ENCODE results near the gene TIMM44. TPM values are rescaled to one million over a fixed set of nuclear protein-coding genes. Genes with fewer than 3 reads are reported as not detected.

The TIMM44 gene
- total RNA-seq, 1 donor from 2014 or later: 75.4 TPM

DNA sequence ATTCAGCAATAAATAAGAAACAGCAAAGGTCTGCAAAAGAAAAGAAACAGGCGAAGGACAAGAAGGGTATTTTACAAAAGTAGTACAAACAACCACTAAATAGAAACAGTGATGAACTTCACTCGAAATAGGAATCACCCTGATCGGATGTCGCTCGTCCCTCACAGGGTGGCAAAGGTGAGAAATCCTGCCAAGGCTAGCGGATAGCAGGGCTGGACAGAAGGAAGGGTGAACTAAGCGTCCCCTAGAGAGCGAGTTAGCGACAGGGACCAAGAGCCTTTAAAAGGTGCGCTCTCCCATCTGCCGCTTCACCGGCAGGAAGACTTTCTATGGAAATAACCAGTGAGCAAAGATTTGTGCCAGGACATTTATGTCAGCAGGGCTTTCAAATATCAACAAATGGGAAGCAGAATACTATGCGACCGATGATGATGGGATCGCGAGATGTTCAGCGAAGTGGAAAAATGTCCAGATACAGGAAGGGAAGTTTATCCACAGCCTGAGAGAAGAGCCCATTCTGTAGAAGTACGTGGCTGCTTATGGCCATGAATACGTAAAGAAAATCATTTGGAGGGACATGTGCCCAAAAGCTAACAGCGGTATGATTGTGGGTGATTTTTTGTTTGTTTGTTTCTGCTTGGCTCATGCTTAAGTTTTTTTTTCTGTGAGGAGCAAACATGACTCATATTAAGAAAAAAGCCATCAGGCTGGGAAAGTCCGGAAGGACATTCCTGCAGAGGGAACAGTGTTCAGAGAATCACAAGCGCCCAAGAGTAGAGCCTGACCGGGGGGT, 43.1 kb upstream of the TIMM44 start:
- no peak for DNase-seq (ENCODE audit: low spot score)
- no peaks in the 10 kb centered on the region for H3K27me3 Mint-ChIP-seq (ENCODE audit: low read depth)
- H3K4me3 Mint-ChIP-seq (ENCODE audit: unreplicated experiment): no peak overlapping the region
- H3K9me3 Mint-ChIP-seq (ENCODE audit: low read depth): no peaks in the 10 kb centered on the region
- TF ChIP-seq, protein P1, sequence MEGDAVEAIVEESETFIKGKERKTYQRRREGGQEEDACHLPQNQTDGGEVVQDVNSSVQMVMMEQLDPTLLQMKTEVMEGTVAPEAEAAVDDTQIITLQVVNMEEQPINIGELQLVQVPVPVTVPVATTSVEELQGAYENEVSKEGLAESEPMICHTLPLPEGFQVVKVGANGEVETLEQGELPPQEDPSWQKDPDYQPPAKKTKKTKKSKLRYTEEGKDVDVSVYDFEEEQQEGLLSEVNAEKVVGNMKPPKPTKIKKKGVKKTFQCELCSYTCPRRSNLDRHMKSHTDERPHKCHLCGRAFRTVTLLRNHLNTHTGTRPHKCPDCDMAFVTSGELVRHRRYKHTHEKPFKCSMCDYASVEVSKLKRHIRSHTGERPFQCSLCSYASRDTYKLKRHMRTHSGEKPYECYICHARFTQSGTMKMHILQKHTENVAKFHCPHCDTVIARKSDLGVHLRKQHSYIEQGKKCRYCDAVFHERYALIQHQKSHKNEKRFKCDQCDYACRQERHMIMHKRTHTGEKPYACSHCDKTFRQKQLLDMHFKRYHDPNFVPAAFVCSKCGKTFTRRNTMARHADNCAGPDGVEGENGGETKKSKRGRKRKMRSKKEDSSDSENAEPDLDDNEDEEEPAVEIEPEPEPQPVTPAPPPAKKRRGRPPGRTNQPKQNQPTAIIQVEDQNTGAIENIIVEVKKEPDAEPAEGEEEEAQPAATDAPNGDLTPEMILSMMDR (IDR thresholded peaks at IDR 0.05): no peak
- peak overlapping the region; percentile 49 for H3K27ac Mint-ChIP-seq (ENCODE audit: unreplicated experiment)
- H3K4me1 Mint-ChIP-seq (ENCODE audit: low read depth): peaks cover 38% of the 10 kb centered on the region
- H3K36me3 Mint-ChIP-seq (ENCODE audit: low read depth): peaks cover 18% of the 10 kb centered on the region

DNA sequence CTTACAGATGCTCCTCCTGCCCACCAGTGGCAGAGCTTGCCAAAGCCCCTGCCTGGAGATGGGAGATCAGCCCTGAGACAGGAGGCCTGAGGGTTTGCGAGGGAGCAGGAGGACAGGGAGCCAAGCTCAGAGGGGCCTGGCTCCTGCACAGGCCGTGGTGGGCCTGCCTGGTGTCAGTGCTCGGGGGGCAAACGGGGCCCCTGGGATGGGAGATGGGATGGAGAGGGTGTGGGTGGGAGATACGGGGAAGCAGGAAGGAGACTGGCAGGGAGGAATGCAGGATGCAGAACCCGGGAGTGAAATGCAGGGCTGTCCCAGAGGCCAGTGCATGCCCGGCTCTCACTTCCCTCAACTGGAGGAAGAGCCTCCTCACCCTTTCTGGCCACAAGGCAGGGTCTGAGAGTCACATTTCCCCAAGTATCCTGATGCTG, 42.0 kb upstream of the TIMM44 start:
- H3K27me3 Mint-ChIP-seq (ENCODE audit: low read depth): no peaks in the 10 kb centered on the region
- H3K9me3 Mint-ChIP-seq (ENCODE audit: low read depth): no peaks in the 10 kb centered on the region
- no peak for DNase-seq (ENCODE audit: low spot score)
- H3K4me1 Mint-ChIP-seq (ENCODE audit: low read depth): peaks cover 38% of the 10 kb centered on the region
- TF ChIP-seq, protein P1 (IDR thresholded peaks at IDR 0.05): no peak
- H3K27ac Mint-ChIP-seq (ENCODE audit: unreplicated experiment): no peak overlapping the region
- H3K4me3 Mint-ChIP-seq (ENCODE audit: unreplicated experiment): no peak overlapping the region
- H3K36me3 Mint-ChIP-seq (ENCODE audit: low read depth): peaks cover 16% of the 10 kb centered on the region

DNA sequence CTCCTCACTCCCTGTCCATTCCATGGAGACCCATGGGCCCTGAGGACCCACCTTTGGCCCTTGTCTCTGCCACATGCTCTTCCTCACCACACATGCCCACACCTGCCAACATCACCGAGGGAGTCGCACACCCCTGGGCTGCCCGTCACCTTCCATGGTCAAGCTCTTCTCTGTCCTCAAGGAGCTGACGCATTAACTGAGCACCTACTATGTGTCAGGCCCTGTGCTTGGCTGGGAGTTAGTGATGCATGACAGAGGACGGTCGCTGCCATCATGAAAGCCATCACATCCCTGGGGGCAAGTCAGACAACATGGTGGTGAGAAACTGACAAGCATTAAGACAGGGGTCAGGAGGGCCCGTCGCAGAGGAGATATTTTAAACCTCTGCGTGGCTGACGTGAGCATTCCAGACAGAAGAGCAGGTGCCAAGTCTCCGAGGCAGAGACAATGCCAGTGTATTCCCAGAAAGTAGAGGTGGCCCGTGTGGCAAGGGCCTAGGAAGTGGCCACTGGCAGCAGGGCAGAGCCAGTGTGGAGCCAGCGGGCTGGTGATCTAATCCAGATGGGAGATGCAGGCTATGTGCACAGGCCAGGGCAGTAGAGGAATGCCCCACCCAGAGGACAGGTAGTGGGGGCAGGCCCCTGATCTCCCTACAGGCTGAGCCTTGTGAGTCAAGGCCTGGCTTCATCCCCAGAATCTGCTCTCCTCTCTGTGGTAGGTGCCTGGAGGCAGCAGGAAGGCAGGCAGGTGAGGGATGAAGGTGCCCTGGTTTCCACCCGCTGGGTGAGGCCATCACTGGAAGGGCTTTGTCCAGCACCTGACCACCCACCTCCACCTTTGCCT, 40.8 kb upstream of the TIMM44 start:
- Mint-ChIP-seq H3K27ac (ENCODE audit: unreplicated experiment) (no peak overlapping the region), H3K4me3 (ENCODE audit: unreplicated experiment) (no peak overlapping the region), H3K4me1 (ENCODE audit: low read depth) (peaks cover 32% of the 10 kb centered on the region), H3K36me3 (ENCODE audit: low read depth) (peaks cover 20% of the 10 kb centered on the region), H3K27me3 (ENCODE audit: low read depth) (no peaks in the 10 kb centered on the region), H3K9me3 (ENCODE audit: low read depth) (no peaks in the 10 kb centered on the region)
- TF ChIP-seq, protein P1 (IDR thresholded peaks at IDR 0.05): no peak
- DNase-seq (ENCODE audit: low spot score): peak; percentile 65

DNA sequence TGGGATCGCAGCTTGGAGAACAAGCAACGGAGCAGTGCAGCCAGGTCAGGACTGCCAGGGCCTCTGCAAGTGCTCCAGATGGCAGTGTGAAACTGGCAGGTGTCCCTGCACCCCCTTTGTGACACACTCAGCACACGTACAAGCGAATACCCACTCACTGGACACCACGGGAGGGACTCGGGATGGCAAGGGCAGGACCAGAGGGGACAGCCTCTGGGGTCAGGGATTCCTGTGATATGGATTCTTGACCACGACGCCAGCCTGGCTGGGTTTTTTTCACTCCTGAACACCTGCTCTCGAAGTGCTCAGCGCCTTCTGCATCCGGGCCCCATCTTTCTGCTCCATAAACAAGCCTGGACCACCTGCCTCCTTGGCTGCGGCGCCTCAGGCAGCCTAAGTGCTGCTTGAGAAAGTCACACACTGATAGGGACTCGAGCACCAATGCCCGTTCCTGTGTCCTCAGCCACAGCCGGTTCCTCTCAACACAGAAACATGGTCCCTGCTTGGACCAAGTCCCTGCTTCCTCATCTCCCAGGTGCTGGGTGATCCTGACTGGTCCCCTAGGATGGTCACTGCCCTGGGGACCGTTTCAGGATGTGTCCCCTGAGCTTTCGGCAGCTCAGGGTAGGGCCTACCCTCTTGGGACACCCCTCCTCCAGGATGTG, 40.0 kb upstream of the TIMM44 start:
- Mint-ChIP-seq H3K4me3 (ENCODE audit: unreplicated experiment) (no peak overlapping the region), H3K36me3 (ENCODE audit: low read depth) (peaks cover 16% of the 10 kb centered on the region), H3K27ac (ENCODE audit: unreplicated experiment) (no peak overlapping the region), H3K27me3 (ENCODE audit: low read depth) (no peaks in the 10 kb centered on the region), H3K4me1 (ENCODE audit: low read depth) (peaks cover 24% of the 10 kb centered on the region), H3K9me3 (ENCODE audit: low read depth) (no peaks in the 10 kb centered on the region)
- TF ChIP-seq, protein P1 (IDR thresholded peaks at IDR 0.05): no peak
- DNase-seq (ENCODE audit: low spot score): peak; percentile 69

DNA sequence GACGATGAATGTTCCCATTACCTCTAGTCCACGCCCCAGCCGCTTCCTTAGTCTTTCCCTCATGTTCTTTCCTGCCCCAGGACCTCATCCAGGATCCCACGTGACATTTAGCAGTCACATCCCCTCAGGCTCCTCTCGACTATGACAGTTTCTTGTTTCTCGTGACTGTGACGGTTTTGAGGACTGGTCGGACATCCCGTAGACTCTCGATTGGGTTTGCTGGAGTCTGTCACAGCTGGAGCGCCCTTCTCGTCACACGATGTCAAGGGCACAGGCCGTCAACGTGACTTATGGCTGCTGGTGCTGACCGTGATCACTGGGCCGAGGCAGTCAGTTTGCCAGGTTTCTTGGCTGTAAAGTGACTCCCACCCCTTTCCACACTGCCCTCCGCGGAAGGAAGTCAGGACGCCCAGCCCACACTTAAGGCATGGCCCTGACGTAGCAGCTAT, 39.2 kb upstream of the TIMM44 start:
- no peak overlapping the region for H3K27ac Mint-ChIP-seq (ENCODE audit: unreplicated experiment)
- TF ChIP-seq, protein P1 (IDR thresholded peaks at IDR 0.05): no peak
- H3K4me3 Mint-ChIP-seq (ENCODE audit: unreplicated experiment): no peak overlapping the region
- DNase-seq (ENCODE audit: low spot score): peak; percentile 49
- peaks cover 17% of the 10 kb centered on the region for H3K4me1 Mint-ChIP-seq (ENCODE audit: low read depth)
- no peaks in the 10 kb centered on the region for H3K27me3 Mint-ChIP-seq (ENCODE audit: low read depth)
- H3K36me3 Mint-ChIP-seq (ENCODE audit: low read depth): peaks cover 11% of the 10 kb centered on the region
- H3K9me3 Mint-ChIP-seq (ENCODE audit: low read depth): no peaks in the 10 kb centered on the region
